ENCODE data around the gene NDUFS8.
"Not testable (repeated sequence)": the region's sequence is repeated elsewhere in the genome, so short reads cannot be mapped to it uniquely, and the experiment has no call there.

NDUFS8 gene

DNA sequence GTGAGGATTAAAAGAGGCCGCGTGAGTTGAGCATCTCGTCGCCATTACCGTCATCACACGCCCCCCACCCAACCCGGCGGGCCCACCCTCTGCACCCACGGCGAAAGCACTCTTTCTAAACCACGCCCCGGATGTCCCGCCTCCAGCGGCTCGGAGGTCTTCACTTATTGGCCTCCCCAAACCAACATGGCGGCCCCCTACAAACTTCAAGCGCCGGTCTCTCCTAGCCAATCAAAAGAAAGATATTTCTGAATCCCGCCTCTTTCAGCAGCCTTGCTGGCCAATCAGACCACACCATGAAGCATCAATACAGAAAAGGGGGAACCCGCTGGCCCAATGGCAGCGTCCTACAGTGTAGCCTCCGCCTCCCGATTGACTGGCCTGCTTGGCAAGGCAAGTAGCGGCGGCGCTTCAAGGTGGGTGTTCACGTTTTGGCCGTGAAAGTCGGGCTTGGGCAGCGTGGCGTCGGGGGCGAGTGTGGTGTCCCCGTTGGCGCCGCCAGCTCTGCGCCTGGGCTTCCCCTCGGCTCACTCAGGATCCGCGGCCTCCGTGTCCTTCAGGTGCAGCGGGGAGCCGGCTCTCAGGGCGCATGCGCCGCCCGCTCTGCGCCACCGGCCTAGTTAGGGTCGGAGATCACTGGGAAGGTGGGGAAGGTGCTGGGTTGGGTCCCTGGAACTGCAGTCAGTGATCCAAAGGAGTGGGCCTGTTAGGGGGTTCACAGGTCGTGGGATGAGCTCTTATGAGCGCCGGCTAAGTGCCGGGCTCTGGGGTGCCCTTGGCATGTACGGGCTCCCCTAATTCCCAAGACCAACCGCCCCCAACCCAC lies at the start of gene NDUFS8:
Gene NDUFS8, plus strand, starts transcription at position 364 of the 826 bp plus-strand sequence. CDS start 1,471 bp downstream, outside the sequence.
- DNase-seq, result peak; percentile 91 to 98

DNA sequence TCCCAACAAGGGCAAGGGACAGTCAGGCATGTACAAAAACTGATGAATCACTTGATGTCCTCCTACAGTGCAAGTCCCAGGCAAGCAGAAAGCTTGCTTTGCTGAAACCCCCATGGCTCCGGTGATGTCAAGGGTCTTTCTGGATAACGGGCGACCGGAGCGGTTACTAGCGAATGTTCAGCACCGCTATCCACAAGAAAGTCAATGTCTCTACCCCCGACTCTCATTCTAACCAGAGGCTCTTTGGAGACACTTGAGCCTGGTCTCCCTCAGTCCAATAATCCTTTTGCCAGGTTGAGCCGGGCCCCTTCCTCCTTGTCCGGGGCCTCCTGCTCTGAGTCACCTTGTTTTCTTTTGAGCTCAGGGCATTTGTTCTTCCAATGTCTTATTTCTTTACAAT lies 49.3 kb upstream of the NDUFS8 start:
- DNase-seq, result not testable (repeated sequence)

DNA sequence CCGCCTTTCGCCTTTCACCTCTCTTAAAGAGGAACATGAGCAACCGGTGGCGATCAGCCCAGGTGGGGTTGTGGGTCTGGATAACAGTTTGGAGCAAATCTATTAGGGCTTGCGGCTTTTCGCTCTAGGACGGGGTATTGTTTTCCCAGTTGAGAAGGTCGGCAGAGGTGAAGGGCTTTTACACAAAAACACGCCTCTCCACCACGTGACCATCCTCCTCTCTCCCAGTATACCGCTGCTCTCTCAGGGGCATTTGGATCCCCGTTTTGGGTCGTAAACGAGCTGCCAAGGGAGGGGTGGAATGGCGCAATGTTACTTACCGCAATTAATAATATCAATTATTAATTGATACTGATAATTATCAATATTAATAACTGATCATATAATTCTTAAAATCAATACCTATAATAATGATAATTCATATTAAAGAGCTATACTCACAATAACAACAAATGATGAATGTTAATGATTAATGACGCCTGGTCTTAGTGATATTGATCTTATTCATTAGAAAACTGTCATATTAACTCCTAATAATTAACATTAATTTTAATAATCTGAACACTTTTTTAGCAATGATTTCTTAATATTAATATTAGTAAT lies 48.1 kb upstream of the NDUFS8 start:
- DNase-seq, result not testable (repeated sequence)

DNA sequence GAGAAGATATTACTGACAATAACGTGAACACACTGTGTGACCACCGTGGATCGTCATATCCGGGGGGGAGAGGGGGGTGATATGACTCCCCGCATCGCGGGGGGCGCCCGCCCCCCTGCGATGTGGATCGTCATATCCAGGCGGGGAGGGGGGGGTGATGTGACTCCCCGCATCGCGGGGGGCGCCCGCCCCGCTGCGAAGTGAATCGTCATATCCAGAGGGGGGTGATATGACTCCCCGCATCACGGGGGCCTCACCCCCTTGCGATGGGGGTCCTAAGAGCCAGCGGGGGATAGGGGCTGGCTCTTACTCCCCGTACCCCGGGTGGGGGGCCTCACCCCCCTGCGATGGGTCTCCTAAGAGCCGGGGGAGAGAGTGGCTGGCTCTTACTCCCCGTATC lies 46.5 kb upstream of the NDUFS8 start:
- DNase-seq, result no peak

DNA sequence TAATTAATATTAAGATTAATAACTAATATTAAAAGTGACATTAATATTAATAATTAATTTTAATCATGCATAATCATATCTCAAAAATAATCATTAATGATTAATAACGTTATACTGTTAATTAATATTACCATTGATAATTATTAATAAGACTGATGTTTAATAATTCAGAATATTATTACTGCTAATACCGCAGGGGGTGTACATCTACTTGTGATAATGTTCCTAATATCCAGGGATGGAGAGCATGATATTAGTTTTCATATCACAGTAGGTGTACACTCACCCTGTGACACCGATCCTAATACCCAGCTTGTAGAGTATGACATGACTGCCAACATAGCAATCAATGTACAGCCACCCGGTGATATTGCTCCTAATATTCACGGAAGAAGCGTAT lies 45.2 kb upstream of the NDUFS8 start:
- DNase-seq, result not testable (repeated sequence)

DNA sequence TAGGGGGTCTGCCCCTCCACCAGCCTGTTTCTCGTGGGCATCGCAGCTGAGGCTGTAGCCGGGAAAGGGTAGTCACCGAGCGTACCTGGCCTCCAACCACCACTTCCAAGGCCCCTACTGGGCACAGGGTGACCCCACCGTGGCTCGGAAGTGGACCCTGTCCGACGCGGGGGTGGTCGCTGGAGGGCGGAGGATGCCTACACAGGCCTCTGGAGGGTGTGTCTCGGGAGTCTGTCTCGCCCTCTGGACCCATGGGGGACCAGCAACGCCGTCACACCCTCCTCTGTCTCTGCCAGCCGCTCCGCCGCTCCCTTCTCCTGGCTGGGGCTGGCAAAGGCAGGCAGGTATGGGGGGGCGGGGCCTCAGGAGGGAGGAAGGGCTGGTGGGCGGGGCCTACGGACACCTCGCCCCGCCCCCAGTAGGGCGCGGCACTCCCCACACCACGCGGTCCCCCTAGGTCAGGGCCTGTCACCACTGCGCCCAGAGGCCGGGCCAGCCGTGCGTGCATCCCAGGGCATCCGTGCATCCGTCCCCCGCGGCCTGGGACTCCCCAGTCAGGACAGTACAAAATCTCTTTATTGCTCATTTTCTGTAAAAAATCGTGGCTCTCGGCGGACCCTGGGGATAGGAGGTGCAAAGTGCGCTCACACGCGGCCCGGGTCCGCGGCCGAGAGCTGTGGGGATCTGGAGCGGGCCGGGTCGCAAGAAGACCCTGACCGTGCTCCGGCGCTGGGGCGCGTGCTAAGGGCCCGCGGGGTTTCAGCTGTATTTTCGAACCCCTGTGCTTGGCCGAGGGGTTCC lies 39.7 kb upstream of the NDUFS8 start:
- DNase-seq, result not testable (repeated sequence)

DNA sequence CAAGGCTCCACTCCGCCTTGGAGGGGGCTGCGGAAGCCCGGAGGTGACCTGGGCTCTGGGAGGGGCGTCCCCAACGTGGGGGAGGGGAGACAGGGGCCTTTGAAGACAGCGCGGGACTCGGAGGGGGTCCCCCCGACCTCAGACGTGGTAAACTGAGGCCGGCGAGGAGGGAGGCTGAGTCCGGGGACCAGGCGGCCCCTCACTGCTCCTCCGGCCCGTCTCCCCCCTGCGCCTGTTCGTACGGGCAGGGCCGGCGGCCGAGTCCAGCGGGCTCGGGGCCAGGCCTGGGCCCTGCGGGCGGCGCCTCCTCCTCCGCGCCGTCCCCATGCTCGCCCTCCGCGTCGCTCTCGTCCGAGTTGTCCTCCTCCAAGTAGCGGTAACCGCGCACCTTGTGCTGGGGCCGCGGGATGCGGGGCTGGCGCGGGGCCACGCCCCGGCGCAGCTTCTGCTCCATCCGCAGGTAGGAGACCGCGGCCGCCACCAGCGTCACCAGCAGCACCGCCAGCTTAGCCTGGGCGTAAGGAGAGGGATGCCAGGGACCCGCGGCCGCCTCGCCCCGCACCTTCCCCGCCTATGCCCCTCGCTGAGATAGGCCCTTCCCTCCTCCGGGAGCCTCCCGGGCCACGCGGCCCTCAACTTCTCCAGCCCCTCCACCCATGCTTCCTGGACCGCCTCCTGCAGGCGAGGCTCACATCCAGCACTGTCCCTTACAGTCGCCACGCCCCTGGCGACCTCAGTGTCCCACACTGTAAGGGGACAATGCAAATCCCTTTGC lies 38.9 kb upstream of the NDUFS8 start:
- DNase-seq, result not testable (repeated sequence)

DNA sequence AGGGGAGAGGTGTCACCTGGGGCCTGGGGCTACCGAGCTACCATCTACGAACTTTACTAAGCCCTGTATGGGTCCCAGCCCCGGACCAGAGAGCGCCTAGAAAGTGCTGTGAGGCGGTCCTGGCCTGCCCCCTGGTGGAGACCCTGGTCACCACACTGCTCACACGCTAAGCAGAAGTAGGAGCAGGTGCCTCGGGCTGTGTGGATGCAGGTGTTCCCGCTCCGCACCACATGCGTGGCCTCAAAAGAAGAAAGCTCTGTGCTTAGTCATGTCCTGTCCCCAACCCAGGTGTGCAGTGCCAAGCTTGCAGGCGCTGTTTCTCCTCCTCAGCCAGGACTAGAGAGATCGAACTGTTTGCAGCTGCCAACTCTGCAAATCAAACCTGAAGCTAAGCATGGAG lies 36.7 kb upstream of the NDUFS8 start:
- DNase-seq, result peak in 1 of 2 donors; percentile 21

DNA sequence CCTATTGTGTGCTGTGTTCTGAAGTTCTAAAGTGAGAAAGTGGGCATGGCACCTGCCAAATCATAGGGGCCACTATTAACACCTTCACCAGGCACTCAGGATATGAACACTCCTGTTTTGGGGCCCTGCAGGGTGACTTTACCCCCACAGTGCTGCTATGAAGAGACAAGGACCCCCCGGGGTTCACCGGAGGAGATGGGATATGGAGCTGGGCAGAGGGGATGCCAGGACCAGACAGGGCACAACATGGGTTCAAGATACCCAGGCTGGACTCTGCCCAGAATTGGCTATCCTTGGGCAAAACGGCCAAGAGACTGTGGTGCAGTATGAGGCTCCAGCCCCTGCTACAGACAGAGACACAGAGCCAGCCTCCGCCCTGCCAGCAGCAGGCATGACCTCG lies 36.1 kb upstream of the NDUFS8 start:
- DNase-seq, result not testable (repeated sequence)

DNA sequence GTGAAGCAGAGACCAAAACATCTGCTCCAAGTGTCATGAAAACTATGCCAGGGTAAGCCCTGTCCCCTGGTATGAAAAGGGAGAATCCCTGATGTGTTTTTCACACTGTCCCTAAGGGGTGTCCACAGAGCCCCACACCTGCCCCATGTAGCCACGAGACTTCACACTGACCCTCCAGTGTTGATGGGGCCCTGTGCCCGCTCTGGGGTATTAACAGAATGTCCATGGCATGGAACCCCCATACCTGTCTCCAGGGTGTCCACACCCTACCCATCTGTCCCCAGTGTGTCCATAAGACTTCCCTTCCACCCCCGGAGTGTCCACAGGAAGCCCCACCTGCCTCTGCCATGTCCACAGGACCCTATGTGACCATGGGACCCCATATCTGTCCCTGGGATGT lies 35.4 kb upstream of the NDUFS8 start:
- not testable (repeated sequence) for DNase-seq

DNA sequence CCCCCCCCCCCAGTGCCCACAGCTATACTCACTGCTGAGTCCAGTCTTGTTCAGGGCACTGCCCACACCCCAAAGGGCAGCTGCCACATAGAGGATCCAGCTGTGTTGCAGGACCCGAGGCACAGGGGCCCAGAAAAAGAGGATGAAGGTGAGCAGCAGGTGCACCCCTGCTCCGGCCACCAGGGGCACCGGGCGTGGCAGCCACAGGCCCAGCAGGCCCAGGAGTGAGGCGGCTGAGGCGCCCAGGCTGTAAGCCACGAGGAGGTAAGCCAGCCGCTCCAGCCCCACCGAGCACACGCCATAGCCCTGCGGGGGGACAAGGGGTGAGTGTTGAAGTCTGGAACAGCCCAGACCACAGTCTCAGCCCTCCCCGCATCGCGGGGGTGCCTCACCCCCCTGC lies 34.9 kb upstream of the NDUFS8 start:
- DNase-seq, result not testable (repeated sequence)

DNA sequence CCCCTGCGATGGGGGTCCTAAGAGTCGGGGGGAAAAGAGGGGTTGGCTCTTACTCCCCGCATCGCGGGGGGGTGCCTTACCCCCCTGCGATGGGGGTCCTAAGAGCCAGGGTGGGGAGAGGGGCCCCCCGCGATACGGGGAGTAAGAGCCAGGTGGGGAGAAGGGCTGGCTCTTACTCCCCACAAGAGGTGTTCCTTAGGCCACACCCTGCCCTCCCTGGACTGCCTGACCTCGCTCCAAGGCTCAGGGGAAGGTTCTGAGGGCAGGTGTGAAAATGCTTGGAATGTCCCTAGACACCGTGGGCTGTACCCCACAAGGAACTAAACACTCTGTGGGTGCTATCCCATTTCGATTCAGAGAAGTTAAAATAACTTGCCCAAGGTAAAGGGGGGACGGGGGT lies 34.4 kb upstream of the NDUFS8 start:
- DNase-seq, result no peak

DNA sequence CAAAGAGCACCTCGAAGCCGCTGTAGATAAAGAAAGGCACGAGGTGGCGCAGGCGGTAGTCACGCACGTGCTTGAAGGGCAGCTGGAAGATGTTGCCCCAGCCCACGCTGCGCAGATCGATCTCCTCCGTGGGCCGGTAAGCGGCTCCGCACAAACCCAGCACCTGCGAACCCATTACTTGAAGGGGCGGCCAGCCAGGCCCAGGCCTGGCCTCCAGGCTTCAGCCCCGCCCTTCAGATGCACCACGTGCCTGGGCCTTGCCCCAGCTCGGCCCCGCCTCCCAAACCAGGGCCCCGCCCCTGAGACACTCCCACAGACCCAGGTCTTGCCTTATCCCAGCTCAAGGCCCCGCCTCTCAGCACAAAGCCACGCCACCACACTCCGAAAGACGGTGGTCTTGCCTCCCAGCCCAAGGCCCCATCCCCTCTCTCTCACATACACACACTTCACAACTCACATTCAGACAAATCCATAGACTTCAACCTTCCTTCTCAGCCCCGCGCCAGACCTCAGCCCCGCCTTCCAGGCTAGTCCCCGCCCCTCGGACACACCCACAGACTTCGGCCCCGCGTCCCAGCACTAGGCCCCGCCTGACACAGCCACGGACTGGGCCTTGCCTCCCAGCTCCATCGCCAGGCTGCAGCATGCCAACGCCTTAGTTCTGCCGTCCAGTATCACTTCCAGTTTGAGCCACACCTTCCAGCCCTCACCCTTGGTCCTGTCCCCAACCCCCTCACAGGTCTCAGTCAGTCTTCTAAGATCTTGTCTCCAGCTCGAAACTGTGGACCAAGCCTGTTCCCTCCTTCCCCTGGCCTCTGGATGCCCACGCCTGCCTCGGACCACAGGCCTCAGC lies 33.6 kb upstream of the NDUFS8 start:
- DNase-seq, result peak in 1 of 2 donors; percentile 58

DNA sequence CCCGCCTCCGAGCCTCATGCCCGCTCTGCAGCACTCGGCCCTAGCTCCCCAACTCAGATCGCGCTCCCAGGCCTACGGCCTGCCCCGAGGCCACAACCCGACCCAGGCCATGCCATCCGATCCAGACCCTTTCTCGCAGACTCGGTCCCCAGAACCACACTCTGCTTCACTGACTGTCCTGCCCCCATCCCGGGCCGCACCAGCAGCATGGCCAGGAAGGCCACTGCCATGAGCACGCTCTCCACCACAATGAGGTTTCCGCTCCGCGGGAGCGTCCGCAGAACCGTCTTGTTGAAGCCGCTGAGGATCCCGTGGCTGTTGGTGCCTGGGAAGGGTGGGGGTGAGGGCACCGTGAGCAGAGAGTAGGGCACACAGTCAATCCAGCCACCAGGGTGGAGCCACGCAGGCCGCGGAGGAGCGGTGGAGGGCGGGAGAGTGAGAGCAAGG lies 33.0 kb upstream of the NDUFS8 start:
- no peak for DNase-seq

DNA sequence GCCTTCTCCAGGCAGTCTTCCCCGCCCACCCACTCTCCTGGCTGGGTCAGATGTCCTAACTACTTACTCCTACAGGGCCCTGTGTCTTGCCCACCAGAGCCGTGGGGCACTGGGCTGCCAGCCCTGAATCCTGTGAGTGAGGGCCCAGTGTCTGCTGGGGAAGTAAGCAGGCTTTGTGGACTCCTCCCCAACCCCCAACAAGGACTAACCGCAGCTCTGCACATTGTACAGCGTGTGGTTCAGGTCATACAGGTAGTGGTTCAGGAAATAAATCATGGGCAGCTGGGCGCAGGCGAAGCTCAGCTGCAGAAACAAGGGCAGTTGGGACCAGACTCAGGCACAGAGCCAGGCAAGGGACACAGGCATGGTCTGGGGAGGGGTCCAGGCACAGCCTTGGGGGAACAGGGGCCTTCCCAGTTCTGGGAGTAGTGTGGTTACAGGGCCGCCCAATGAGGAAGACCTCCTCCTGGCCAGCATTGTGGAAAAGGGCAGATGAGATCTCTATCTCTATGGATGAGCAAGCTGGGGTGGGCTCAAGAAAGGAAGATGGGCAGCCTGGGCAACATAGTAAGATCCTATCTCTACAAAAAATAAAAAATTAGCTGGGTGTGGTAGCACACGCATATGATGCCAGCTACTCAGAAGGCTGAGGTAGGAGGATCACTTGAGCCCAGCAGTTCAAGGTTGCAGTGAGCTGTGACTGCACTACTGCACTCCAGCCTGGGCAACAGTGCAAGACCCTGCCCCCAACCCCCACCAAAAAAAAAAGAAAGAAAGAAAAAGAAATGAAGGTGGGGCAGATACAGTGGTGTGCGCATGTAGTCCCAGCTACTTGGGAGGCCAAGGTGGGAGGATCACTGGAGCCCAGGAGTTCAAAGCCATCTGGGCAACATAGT lies 32.1 kb upstream of the NDUFS8 start:
- no peak for DNase-seq

DNA sequence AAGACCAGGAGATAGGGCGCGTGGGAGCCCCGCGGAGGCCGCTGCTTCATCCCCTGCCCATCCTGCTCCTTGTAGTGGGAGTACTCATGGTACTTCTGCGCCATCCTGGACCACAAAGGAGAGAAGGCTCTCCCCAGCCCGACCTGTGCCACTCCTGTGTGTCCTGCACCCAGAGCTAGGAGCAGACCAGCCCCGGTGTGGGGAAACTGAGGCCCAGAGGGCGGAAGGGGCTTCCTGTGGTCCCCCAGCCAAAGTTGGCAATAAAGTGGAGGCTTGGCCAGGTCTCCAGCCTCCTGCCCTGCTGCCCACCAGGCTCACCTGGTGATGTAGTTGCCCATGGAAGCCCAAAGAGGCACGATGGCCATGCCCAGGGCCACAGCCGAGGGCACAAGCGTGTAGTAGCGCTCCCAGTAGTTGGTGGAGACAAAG lies 31.3 kb upstream of the NDUFS8 start:
- DNase-seq, result no peak

DNA sequence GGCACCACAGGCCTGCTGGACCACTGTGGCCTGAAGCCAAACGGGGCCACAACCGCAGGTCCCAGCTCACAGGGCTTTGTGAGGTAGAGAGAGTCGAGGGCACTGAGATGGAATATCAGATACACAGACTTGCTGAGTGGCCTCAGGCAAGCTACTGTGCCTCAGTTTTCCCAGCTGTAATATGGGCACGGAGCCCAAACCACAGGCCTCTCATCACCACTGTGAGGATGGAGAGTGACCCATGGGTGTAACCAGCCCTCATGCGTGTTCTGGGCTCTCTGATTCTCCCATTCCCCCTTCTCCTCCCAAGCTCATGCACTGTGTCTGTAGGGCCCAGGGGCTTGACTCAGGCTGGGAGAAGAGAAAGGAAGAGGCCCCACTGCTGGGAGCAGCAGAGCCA lies 30.8 kb upstream of the NDUFS8 start:
- DNase-seq, result no peak

DNA sequence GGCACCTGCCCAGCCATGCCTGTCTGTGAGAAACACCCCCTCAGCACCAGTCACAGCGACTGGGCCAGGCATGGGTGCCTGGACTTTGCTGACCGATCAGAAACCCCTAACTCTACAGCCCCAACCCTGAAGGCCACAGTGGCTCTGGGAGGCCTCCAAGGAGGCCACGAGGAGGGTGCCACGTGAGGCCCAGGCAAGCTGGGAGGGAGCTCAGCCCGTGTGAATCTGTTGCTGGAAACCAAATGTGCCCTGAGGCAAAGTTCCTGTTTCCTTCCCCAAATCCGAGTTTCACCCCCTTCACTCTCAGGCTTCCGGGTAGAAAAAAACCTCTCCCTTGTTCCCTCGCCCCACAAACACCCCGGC lies 27.9 kb upstream of the NDUFS8 start:
- no peak for DNase-seq

DNA sequence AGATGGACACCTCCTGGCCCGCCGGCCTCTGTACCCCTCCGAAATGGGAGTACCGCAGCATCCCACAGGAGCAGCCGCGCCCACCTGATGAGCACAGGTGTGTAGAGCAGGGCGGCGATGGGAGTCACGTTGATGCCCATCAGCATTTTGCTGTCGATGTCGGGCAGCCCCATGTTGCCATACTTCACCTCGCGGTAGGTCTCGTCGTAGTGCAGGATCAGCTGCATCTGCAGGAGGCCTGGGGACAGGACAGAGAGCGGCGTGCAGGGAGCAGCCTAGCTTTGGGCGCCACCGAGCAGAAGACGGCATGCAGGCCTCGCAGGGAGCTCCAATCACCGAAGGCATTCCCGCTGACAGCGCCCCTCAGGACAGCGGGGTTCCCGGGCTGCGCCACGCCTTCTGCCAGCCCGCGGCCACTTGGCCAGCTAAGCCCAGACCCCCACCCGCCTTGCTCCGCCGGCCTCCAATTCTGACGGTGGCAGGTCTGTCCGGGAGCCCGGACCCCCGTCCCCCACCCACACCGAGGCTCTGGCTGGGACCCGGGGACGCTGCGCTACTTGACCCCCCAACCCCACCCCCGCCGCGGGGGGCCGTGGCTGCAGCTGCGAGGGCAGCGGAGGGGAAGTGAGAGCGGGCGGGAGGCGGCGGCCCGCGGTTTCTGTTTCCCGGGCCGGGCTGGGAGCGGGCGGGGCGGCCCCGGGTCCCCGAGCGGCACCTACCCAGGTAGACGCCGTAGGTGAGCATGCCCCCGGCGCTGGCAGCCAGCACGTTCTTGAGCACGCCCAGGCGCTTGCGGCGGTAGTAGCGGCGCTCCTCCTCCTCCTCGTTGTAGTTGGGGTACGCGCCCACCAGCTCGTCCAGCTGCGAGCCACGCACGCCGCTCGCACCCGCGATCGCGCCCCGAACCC lies 27.3 kb upstream of the NDUFS8 start:
- DNase-seq, result peak in 1 of 2 donors; percentile 18

Measured in bone marrow (tissue), 2 donors.